H1 (cell line): Measurements from ENCODE around the gene GINS3. TPM values are rescaled to one million over a fixed set of nuclear protein-coding genes. Genes with fewer than 3 reads are reported as not detected.

Source experiments
- CHD2 ChIP-seq: IDR thresholded peaks from 2 replicates; pipeline ENCODE4 v1.6.1; 2012; ENCODE audit warnings: low read length, improper control_type of control experiment
- CHD7 ChIP-seq: fragments of 300-600 bp; sonication (generic); IDR thresholded peaks from 2 replicates; pipeline ENCODE4 v1.7.1; 2012; ENCODE audit warnings: low read length, moderate library complexity, mild to moderate bottlenecking, inconsistent platforms; ENCODE audit not compliant: insufficient replicate concordance
- EP300 ChIP-seq, 2 experiments: IDR thresholded peaks; 1 replicate in 1 of 2; 2 replicates in 1 of 2; pipeline ENCODE4 v1.6.1; 2011 to 2012; ENCODE audit warnings: low read depth in 2 of 2, low read length in 2 of 2, mild to moderate bottlenecking in 2 of 2, borderline replicate concordance in 1 of 2, inconsistent platforms in 1 of 2, moderate library complexity in 1 of 2
- HDAC2 ChIP-seq, 2 experiments: fragments of 300-600 bp in 1 of 2; sonication (generic) in 1 of 2; IDR thresholded peaks; 2 replicates each; pipeline ENCODE4 v1.6.1; 2011 to 2012; ENCODE audit warnings: low read depth in 2 of 2, low read length in 2 of 2, mild to moderate bottlenecking in 2 of 2, moderate library complexity in 2 of 2, borderline replicate concordance in 1 of 2, inconsistent platforms in 1 of 2
- POLR2AphosphoS5 ChIP-seq: IDR thresholded peaks from 2 replicates; pipeline ENCODE4 v1.6.1; 2011; ENCODE audit warnings: low read depth, low read length
- SP1 ChIP-seq: IDR thresholded peaks from 2 replicates; pipeline ENCODE4 v1.6.1; 2011; ENCODE audit warnings: low read depth, low read length
- TAF7 ChIP-seq: optimal IDR thresholded peaks from 2 replicates; pipeline ENCODE3; 2011; ENCODE audit warnings: low read depth, mild to moderate bottlenecking, inconsistent platforms, low read length, moderate library complexity, borderline replicate concordance
- TEAD4 ChIP-seq: IDR thresholded peaks from 2 replicates; pipeline ENCODE4 v1.6.1; 2012; ENCODE audit warnings: low read depth, low read length, inconsistent platforms, mixed read lengths
- ZNF274 ChIP-seq: IDR thresholded peaks from 2 replicates; pipeline ENCODE4 v1.7.0; 2012; ENCODE audit warnings: low read length, borderline replicate concordance; ENCODE audit errors: extremely low read depth
- polyA plus RNA-seq, 7 experiments: library from polyadenylated mRNA; depleted of rRNA in 3 of 7; stranded (reverse) in 5 of 7; unstranded in 2 of 7; fragments of >200 nt in 5 of 7; fragments of 200-250 nt in 2 of 7; gene quantifications; 1 replicate in 5 of 7; 2 replicates in 1 of 7; 4 replicates in 1 of 7; pipeline versions ENCODE4 v1.2.1 to v1.2.3, GENCODE V29; 2011 to 2013; ENCODE audit warnings: missing spikeins in 2 of 7, mixed read lengths in 2 of 7
- total RNA-seq: library from RNA; stranded (reverse); fragmentation: NEBNext Ultra II Directional; extraction: Animal tissue kit (Norgen Biotek cat#: 25700); gene quantifications from 2 replicates; pipeline ENCODE4 v1.2.1, GENCODE V29; 2021

Gene GINS3
- total and polyA plus RNA-seq, 2 of the 8 experiments (the other 6 are each of a cell fraction or from before 2014, with no cell fraction given), result 12.9 to 15.4 TPM

GRCh38 chr16:58421529-58421928 lies 29.3 kb downstream of the GINS3 start (continued):
- TF ChIP-seq CHD7, result no peak
- no peak for TF ChIP-seq ZNF274
- TF ChIP-seq TEAD4, result no peak
- TF ChIP-seq CHD2, result no peak
- no peak for TF ChIP-seq HDAC2 (IDR thresholded peaks at IDR 0.05; ENCODE audit: borderline replicate concordance in 1 of 2, low read depth in 2 of 2, low read length in 2 of 2)
- no peak for TF ChIP-seq SP1
- no peak for TF ChIP-seq EP300 (IDR thresholded peaks at IDR 0.05; ENCODE audit: borderline replicate concordance in 1 of 2, low read depth in 2 of 2, low read length in 2 of 2)
- no peak for TF ChIP-seq TAF7
- no peak for TF ChIP-seq POLR2AphosphoS5
